Astrocyte (in vitro differentiated cells and primary cell): ENCODE data around the gene BARHL2. TPM values are rescaled to one million over a fixed set of nuclear protein-coding genes. Genes with fewer than 3 reads are reported as not detected.
A peak's percentile ranks its signal among the peaks of the same experiment; 100 is the strongest.

Experiments used
- DNase-seq: peaks from one replicate; pipeline ENCODE4 v3.0.0-alpha.2; 2010; ENCODE audit warnings: low read depth
- FAIRE-seq: peaks from 2 replicates; lab custom pipeline; 2011; peaks lifted over from hg19 to GRCh38; lab: Jason Lieb, UNC
- H2AFZ ChIP-seq: 2 replicates; pipeline ENCODE4 v1.6.0; 2012; ENCODE audit warnings: low read depth, low read length, inconsistent platforms
- H3K27ac ChIP-seq: 2 replicates; pipeline ENCODE4 v1.5.1; 2011; ENCODE audit warnings: low read depth, low read length, inconsistent platforms
- H3K27me3 ChIP-seq: 2 replicates; pipeline ENCODE4 v1.6.0; 2011; ENCODE audit warnings: low read length, inconsistent platforms; ENCODE audit not compliant: insufficient read depth
- H3K36me3 ChIP-seq: 2 replicates; pipeline ENCODE4 v1.5.1; 2011; ENCODE audit warnings: low read length, inconsistent platforms; ENCODE audit not compliant: insufficient read depth
- H3K4me1 ChIP-seq: 2 replicates; pipeline ENCODE4 v1.5.1; 2011; ENCODE audit warnings: low read length, inconsistent platforms; ENCODE audit not compliant: insufficient read depth
- H3K4me2 ChIP-seq: 2 replicates; pipeline ENCODE4 v1.6.0; 2012; ENCODE audit warnings: low read length, inconsistent platforms
- H3K4me3 ChIP-seq: 2 replicates; pipeline ENCODE4 v1.5.1; 2011; ENCODE audit warnings: low read depth, mild to moderate bottlenecking, low read length, inconsistent platforms; ENCODE audit not compliant: insufficient read depth
- H3K79me2 ChIP-seq: 2 replicates; pipeline ENCODE4 v1.6.0; 2012; ENCODE audit warnings: mild to moderate bottlenecking, low read length, inconsistent platforms; ENCODE audit not compliant: insufficient read depth
- H3K9ac ChIP-seq: 2 replicates; pipeline ENCODE4 v1.6.0; 2012; ENCODE audit warnings: mild to moderate bottlenecking, low read length, inconsistent platforms
- H3K9me3 ChIP-seq: 2 replicates; pipeline ENCODE4 v1.5.1; 2012; ENCODE audit warnings: low read depth, mild to moderate bottlenecking, low read length, inconsistent platforms; ENCODE audit not compliant: insufficient read depth
- H4K20me1 ChIP-seq: 2 replicates; pipeline ENCODE4 v1.6.0; 2012; ENCODE audit warnings: low read length, inconsistent platforms; ENCODE audit not compliant: insufficient read depth
- H3K27ac Mint-ChIP-seq: one replicate; pipeline ENCODE4 v1.8.0; 2021; ENCODE audit warnings: mild to moderate bottlenecking, mixed read lengths; ENCODE audit not compliant: unreplicated experiment
- H3K27me3 Mint-ChIP-seq: one replicate; pipeline ENCODE4 v1.8.0; 2021; ENCODE audit warnings: low read depth, mixed read lengths; ENCODE audit not compliant: unreplicated experiment
- H3K36me3 Mint-ChIP-seq: one replicate; pipeline ENCODE4 v1.8.0; 2021; ENCODE audit warnings: low read depth, mixed read lengths; ENCODE audit not compliant: unreplicated experiment
- H3K4me1 Mint-ChIP-seq: one replicate; pipeline ENCODE4 v1.8.0; 2021; ENCODE audit warnings: low read depth, mixed read lengths; ENCODE audit not compliant: unreplicated experiment
- H3K4me3 Mint-ChIP-seq: one replicate; pipeline ENCODE4 v1.8.0; 2021; ENCODE audit warnings: mild to moderate bottlenecking, moderate library complexity, mixed read lengths; ENCODE audit not compliant: unreplicated experiment
- H3K9me3 Mint-ChIP-seq: one replicate; pipeline ENCODE4 v1.8.0; 2021; ENCODE audit warnings: mild to moderate bottlenecking, mixed read lengths; ENCODE audit not compliant: unreplicated experiment
- EZH2 ChIP-seq: IDR thresholded peaks from 2 replicates; pipeline ENCODE4 v1.6.1; 2012; ENCODE audit warnings: mild to moderate bottlenecking, low read length, inconsistent platforms; ENCODE audit not compliant: insufficient read depth
- total RNA-seq: library from RNA; stranded (reverse); gene quantifications from 2 replicates; pipeline ENCODE4 v1.2.1, GENCODE V29; 2021
- TF ChIP-seq, protein P1 (sequence below): IDR thresholded peaks from 2 replicates; pipeline ENCODE4 v1.5.1; 2011; ENCODE audit warnings: low read depth, mild to moderate bottlenecking, inconsistent platforms, low read length, moderate library complexity; ENCODE audit not compliant: insufficient read depth

BARHL2 gene
- total RNA-seq, 1 donor from 2014 or later: not detected

DNA sequence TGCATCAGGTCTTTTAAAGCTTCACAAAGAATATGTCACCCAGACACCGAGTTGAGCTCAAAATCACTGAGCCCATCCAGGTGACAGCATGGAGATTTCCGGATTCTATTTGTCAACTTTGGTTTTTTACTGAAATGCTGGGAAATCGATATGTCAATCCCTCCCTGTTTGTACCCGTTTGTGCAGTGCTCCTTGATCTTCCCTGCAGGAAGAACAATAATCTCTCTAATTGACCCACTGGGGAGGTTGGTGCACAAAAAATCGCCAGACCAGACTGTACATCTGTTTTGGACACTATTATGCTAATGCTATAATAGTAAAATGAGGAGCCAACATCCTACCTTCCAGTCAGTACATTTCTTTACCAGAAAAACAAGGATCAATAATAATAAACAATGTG lies 1.8 kb downstream of the BARHL2 start:
- peaks cover 82% of the 10 kb centered on the region for H3K27me3 Mint-ChIP-seq
- Histone ChIP-seq H3K27me3 (peaks cover 92% of the 10 kb centered on the region), H3K79me2 (no peaks in the 10 kb centered on the region), H3K4me2 (no peak overlapping the region), H3K36me3 (no peaks in the 10 kb centered on the region), H4K20me1 (no peaks in the 10 kb centered on the region), H3K27ac (no peak overlapping the region), H3K9ac (no peak overlapping the region), H3K4me3 (no peak overlapping the region), H2AFZ (no peak overlapping the region), H3K9me3 (no peaks in the 10 kb centered on the region), H3K4me1 (no peaks in the 10 kb centered on the region)
- peaks cover 3% of the 10 kb centered on the region for H3K36me3 Mint-ChIP-seq
- DNase-seq: no peak
- peaks cover 5% of the 10 kb centered on the region for H3K4me1 Mint-ChIP-seq
- no peak for FAIRE-seq
- peaks cover 6% of the 10 kb centered on the region for H3K9me3 Mint-ChIP-seq
- TF ChIP-seq, protein P1, sequence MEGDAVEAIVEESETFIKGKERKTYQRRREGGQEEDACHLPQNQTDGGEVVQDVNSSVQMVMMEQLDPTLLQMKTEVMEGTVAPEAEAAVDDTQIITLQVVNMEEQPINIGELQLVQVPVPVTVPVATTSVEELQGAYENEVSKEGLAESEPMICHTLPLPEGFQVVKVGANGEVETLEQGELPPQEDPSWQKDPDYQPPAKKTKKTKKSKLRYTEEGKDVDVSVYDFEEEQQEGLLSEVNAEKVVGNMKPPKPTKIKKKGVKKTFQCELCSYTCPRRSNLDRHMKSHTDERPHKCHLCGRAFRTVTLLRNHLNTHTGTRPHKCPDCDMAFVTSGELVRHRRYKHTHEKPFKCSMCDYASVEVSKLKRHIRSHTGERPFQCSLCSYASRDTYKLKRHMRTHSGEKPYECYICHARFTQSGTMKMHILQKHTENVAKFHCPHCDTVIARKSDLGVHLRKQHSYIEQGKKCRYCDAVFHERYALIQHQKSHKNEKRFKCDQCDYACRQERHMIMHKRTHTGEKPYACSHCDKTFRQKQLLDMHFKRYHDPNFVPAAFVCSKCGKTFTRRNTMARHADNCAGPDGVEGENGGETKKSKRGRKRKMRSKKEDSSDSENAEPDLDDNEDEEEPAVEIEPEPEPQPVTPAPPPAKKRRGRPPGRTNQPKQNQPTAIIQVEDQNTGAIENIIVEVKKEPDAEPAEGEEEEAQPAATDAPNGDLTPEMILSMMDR: no peak
- TF ChIP-seq EZH2: no peak
- H3K4me3 Mint-ChIP-seq: no peak overlapping the region
- no peak overlapping the region for H3K27ac Mint-ChIP-seq

DNA sequence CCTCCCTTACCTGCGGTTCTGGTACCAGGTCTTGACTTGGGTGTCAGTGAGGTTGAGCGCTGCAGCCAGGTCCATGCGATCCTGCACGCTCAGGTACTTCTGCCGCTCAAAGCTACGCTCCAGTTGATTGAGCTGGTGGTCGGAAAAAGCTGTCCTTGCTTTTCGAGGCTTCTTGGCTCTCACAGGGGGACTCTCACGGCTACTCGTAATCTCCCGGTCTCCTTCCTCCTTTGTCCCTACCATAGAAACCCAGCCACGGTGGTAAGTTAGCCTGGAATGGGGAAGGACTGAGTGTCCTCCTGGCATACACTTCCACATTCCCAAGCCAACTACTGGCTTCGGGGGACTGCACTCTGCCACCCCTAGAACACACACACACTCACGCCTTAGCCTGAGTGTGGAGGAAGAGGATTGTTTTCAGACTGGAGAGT lies 2.6 kb downstream of the BARHL2 start:
- Histone ChIP-seq H4K20me1 (no peaks in the 10 kb centered on the region), H3K79me2 (no peaks in the 10 kb centered on the region), H3K9me3 (no peaks in the 10 kb centered on the region), H3K9ac (no peak overlapping the region), H3K27ac (no peak overlapping the region), H3K4me2 (no peak overlapping the region), H3K4me3 (no peak overlapping the region), H3K36me3 (no peaks in the 10 kb centered on the region), H3K4me1 (no peaks in the 10 kb centered on the region), H2AFZ (no peak overlapping the region), H3K27me3 (peaks cover 92% of the 10 kb centered on the region)
- TF ChIP-seq, protein P1: no peak
- no peak for TF ChIP-seq EZH2
- H3K36me3 Mint-ChIP-seq: peaks cover 3% of the 10 kb centered on the region
- no peak overlapping the region for H3K27ac Mint-ChIP-seq
- peaks cover 5% of the 10 kb centered on the region for H3K4me1 Mint-ChIP-seq
- peaks cover 3% of the 10 kb centered on the region for H3K9me3 Mint-ChIP-seq
- peaks cover 85% of the 10 kb centered on the region for H3K27me3 Mint-ChIP-seq
- FAIRE-seq (no peak), DNase-seq (no peak)
- no peak overlapping the region for H3K4me3 Mint-ChIP-seq

DNA sequence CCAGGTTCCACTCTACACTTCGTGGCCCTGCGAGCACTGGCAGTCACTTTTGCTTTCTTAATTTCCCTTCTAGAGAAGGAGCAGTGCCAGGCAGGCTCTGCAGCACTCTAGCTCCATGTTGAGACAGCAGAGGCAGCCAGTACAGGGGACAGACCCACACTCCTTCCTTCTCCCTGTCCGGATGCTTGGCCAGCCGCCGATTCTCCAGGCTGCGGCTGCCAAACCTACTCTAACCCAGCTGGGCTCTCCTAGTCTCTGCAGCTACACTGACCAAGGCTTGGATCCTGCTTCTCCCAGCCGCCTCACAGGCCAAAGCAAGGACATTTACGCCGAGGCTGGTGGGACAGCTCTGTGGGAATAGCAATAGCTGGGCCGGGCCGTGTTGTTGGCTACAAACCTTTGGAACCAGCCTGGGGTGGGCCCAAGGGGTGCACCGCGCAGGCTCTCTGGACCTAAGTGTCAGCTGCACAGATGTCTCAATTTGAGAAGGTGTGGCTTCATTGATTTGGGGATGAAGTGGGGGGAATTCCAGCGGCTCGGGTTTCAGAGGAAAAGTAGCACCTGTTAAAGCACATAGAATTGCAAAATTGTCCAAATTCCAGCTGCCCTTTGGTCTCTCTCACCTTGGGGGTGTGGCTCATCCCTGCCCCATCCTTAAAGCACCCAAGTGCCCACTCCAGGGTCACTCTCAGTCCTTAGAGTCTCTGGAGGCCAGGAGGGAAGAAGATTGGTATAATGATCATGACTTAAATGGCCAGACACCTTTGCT lies 3.2 kb downstream of the BARHL2 start:
- Mint-ChIP-seq H3K27me3 (peaks cover 84% of the 10 kb centered on the region), H3K9me3 (peaks cover 3% of the 10 kb centered on the region), H3K27ac (no peak overlapping the region), H3K36me3 (peaks cover 3% of the 10 kb centered on the region), H3K4me1 (peaks cover 5% of the 10 kb centered on the region), H3K4me3 (no peak overlapping the region)
- Histone ChIP-seq H3K4me2 (no peak overlapping the region), H3K4me3 (no peak overlapping the region), H3K27me3 (peaks cover 91% of the 10 kb centered on the region), H3K36me3 (no peaks in the 10 kb centered on the region), H3K79me2 (no peaks in the 10 kb centered on the region), H2AFZ (no peak overlapping the region), H3K27ac (no peak overlapping the region), H4K20me1 (no peaks in the 10 kb centered on the region), H3K9ac (no peak overlapping the region), H3K4me1 (no peaks in the 10 kb centered on the region), H3K9me3 (no peaks in the 10 kb centered on the region)
- no peak for FAIRE-seq
- DNase-seq: no peak
- TF ChIP-seq, protein P1: no peak
- peak; percentile 24 for TF ChIP-seq EZH2
